MM.1S (cell line): ENCODE measurements around the gene CCDC136.

Experiments used
- DNase-seq: peaks from one replicate; pipeline ENCODE4 v3.0.0-alpha.2; 2015
- H2AFZ ChIP-seq: fragments of 300-600 bp; sonication (generic); 2 replicates; pipeline ENCODE4 v1.6.0; 2016; ENCODE audit warnings: antibody characterized with exemption, low read length
- H3F3A ChIP-seq: fragments of 300-600 bp; sonication (generic); 2 replicates; pipeline ENCODE4 v1.6.1; 2016; ENCODE audit warnings: mild to moderate bottlenecking, antibody characterized with exemption, low read length, moderate library complexity, mixed read lengths; ENCODE audit not compliant: insufficient read depth
- H3K27ac ChIP-seq: fragments of 300-600 bp; sonication (generic); 2 replicates; pipeline ENCODE4 v1.5.1; 2016; ENCODE audit warnings: mild to moderate bottlenecking, low read length
- H3K27me3 ChIP-seq: fragments of 300-600 bp; sonication (generic); replicated peaks from 2 replicates; pipeline ENCODE4 v1.6.0; 2016; ENCODE audit warnings: low read length; ENCODE audit not compliant: insufficient read depth
- H3K36me3 ChIP-seq: fragments of 300-600 bp; sonication (generic); replicated peaks from 2 replicates; pipeline ENCODE4 v1.6.1; 2016; ENCODE audit warnings: mild to moderate bottlenecking, low read length, mixed read lengths; ENCODE audit not compliant: insufficient read depth
- H3K4me1 ChIP-seq: fragments of 300-600 bp; sonication (generic); 2 replicates; pipeline ENCODE4 v1.6.1; 2016; ENCODE audit warnings: low read length, mixed read lengths
- H3K4me2 ChIP-seq: fragments of 300-600 bp; sonication (generic); 2 replicates; pipeline ENCODE4 v1.6.0; 2016; ENCODE audit warnings: low read depth, low read length
- H3K4me3 ChIP-seq: fragments of 300-600 bp; sonication (generic); 2 replicates; pipeline ENCODE4 v1.5.1; 2016; ENCODE audit warnings: low read length, mixed read lengths
- H3K79me2 ChIP-seq: fragments of 300-600 bp; sonication (generic); 2 replicates; pipeline ENCODE4 v1.6.1; 2016; ENCODE audit warnings: mixed run types, low read length, mixed read lengths
- H3K9ac ChIP-seq: fragments of 300-600 bp; sonication (generic); 2 replicates; pipeline ENCODE4 v1.6.1; 2016; ENCODE audit warnings: low read length, mixed read lengths
- H3K9me2 ChIP-seq: fragments of 300-600 bp; sonication (generic); replicated peaks from 2 replicates; pipeline ENCODE4 v1.6.1; 2016; ENCODE audit warnings: mild to moderate bottlenecking, low read length, mixed read lengths; ENCODE audit not compliant: insufficient read depth
- H3K9me3 ChIP-seq: fragments of 300-600 bp; sonication (generic); replicated peaks from 2 replicates; pipeline ENCODE4 v1.6.1; 2016; ENCODE audit warnings: mild to moderate bottlenecking, low read length, mixed read lengths; ENCODE audit not compliant: insufficient read depth
- H4K20me1 ChIP-seq: fragments of 300-600 bp; sonication (generic); 2 replicates; pipeline ENCODE4 v1.6.1; 2016; ENCODE audit warnings: mild to moderate bottlenecking, low read length, moderate library complexity, mixed read lengths; ENCODE audit not compliant: insufficient read depth
- EZH2 ChIP-seq: fragments of 300-600 bp; sonication (generic); optimal IDR thresholded peaks from 2 replicates; pipeline ENCODE3; 2017; ENCODE audit warnings: low read depth, mild to moderate bottlenecking, antibody characterized with exemption, low read length, mixed read lengths
- EZH2phosphoT487 ChIP-seq: fragments of 300-600 bp; sonication (generic); IDR thresholded peaks from 2 replicates; pipeline ENCODE4 v1.6.1; 2018; ENCODE audit warnings: antibody characterized with exemption, low read length
- TF ChIP-seq, protein P1 (sequence below): fragments of 300-600 bp; sonication (generic); IDR thresholded peaks from 2 replicates; pipeline ENCODE4 v1.5.1; 2016; ENCODE audit warnings: antibody characterized with exemption, low read length, mixed read lengths

Gene CCDC136

DNA sequence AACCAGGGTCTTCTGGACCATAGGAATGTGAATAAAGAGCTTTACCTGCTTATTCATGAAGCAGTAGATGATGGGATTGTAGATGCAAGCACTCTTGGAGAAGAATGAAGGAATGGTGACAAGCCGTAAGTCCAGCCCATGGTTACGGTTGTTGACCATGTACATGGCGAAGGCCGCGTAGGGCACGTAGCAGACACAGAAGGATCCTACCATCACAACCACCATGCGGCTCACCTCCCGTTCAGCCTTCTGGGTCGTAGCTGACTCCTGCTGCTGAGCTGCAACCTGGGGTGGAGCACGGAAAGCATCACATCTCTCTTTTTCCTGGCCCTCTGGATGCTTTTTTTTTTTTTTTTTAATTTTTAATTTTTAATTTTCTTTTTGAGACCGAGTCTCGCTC lies 18.2 kb upstream of the CCDC136 start:
- no peaks in the 10 kb centered on the region for H3K9me3 ChIP-seq

DNA sequence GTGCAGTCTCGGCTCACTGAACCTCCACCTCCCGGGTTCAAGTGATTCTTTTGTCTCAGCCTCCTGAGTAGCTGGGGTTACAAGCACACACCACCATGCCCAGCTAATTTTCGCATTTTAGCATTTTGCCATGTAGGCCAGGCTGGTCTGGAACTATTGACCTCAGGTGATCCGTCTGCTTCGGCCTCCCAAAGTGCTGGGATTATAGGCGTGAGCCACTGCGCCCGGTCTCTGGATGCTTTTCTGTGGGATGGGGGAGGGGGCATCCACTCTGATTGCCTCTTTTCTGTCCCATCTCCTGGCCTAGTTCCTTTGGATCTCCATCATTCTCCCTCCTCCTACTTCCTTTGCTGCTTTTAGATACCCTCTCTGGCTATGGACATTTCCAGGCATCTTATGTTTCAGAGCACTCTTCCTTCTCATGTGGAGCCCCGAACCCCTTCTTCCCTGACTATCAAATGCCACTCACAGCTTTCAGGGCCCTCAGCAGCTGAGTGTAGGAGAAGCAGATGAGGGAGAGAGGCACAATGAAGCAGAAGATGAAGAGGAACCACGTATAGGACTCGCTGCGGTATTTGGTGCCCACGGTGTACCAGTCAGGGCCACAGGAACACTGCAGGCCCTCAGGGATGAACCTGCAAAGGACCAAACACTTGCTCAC lies 17.6 kb upstream of the CCDC136 start:
- no peaks in the 10 kb centered on the region for H3K9me3 ChIP-seq
- no peak overlapping the region for H3K27ac ChIP-seq
- H2AFZ ChIP-seq, result no peak overlapping the region
- no peaks in the 10 kb centered on the region for H3K27me3 ChIP-seq
- no peak for TF ChIP-seq EZH2phosphoT487
- TF ChIP-seq, protein P1, sequence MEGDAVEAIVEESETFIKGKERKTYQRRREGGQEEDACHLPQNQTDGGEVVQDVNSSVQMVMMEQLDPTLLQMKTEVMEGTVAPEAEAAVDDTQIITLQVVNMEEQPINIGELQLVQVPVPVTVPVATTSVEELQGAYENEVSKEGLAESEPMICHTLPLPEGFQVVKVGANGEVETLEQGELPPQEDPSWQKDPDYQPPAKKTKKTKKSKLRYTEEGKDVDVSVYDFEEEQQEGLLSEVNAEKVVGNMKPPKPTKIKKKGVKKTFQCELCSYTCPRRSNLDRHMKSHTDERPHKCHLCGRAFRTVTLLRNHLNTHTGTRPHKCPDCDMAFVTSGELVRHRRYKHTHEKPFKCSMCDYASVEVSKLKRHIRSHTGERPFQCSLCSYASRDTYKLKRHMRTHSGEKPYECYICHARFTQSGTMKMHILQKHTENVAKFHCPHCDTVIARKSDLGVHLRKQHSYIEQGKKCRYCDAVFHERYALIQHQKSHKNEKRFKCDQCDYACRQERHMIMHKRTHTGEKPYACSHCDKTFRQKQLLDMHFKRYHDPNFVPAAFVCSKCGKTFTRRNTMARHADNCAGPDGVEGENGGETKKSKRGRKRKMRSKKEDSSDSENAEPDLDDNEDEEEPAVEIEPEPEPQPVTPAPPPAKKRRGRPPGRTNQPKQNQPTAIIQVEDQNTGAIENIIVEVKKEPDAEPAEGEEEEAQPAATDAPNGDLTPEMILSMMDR, result no peak
- TF ChIP-seq EZH2, result no peak
- H3K4me3 ChIP-seq, result no peak overlapping the region
- peaks cover 13% of the 10 kb centered on the region; the same call in 1 of the 2 replicates for H3K36me3 ChIP-seq
- H3K9me2 ChIP-seq, result no peaks in the 10 kb centered on the region
- H3K9ac ChIP-seq, result no peak overlapping the region
- no peaks in the 10 kb centered on the region for H3F3A ChIP-seq
- H3K4me1 ChIP-seq, result no peaks in the 10 kb centered on the region
- H3K4me2 ChIP-seq, result no peak overlapping the region
- H3K79me2 ChIP-seq, result no peaks in the 10 kb centered on the region
- H4K20me1 ChIP-seq, result no peaks in the 10 kb centered on the region
- DNase-seq, result no peak

More for the DNA sequence above, 18.2 kb upstream of the CCDC136 start:
- Histone ChIP-seq H3K9me2 (no peaks in the 10 kb centered on the region), H3K4me2 (no peak overlapping the region), H3K27ac (no peak overlapping the region), H3K9ac (no peak overlapping the region), H3K4me3 (no peak overlapping the region), H3K27me3 (no peaks in the 10 kb centered on the region), H4K20me1 (no peaks in the 10 kb centered on the region), H3K4me1 (no peaks in the 10 kb centered on the region), H3K36me3 (peaks cover 15% of the 10 kb centered on the region; the same call in 1 of the 2 replicates), H3F3A (no peaks in the 10 kb centered on the region), H3K79me2 (no peaks in the 10 kb centered on the region), H2AFZ (no peak overlapping the region)
- no peak for DNase-seq
- TF ChIP-seq, protein P1, result no peak
- TF ChIP-seq EZH2 (no peak), EZH2phosphoT487 (no peak)

GRCh38 chr7:128774921-128775320 lies 16.8 kb upstream of the CCDC136 start:
- TF ChIP-seq EZH2phosphoT487, result no peak
- no peak for TF ChIP-seq EZH2
- TF ChIP-seq, protein P1, result no peak
- Histone ChIP-seq H4K20me1 (no peaks in the 10 kb centered on the region), H3K79me2 (no peaks in the 10 kb centered on the region), H2AFZ (no peak overlapping the region), H3K9me2 (no peaks in the 10 kb centered on the region), H3F3A (no peaks in the 10 kb centered on the region), H3K36me3 (0 out of 2 replicates have a peak, but pooled peaks cover 12% of the 10 kb centered on the region), H3K9me3 (no peaks in the 10 kb centered on the region), H3K4me2 (no peak overlapping the region), H3K27me3 (no peaks in the 10 kb centered on the region), H3K4me3 (no peak overlapping the region), H3K9ac (no peak overlapping the region), H3K27ac (no peak overlapping the region), H3K4me1 (no peaks in the 10 kb centered on the region)
- no peak for DNase-seq
